HL-60 (cell line): ENCODE data around the gene UBFD1.

Experiments used
- DNase-seq, 2 experiments: peaks; one replicate each; pipeline ENCODE4 v3.0.0-alpha.2; 2010 to 2020; ENCODE audit warnings: low read depth in 1 of 2, low spot score in 1 of 2
- H3K27ac ChIP-seq: fragments of 250-450 bp; sonication (Bioruptor Pico); replicated peaks from 2 replicates; pipeline ENCODE4 v1.5.1; 2020; ENCODE audit warnings: mild to moderate bottlenecking, moderate library complexity
- H3K27me3 ChIP-seq: fragments of 250-450 bp; sonication (Bioruptor Pico); 2 replicates; pipeline ENCODE4 v1.5.1; 2021; ENCODE audit warnings: mild to moderate bottlenecking, moderate library complexity; ENCODE audit not compliant: insufficient read depth, poor library complexity, severe bottlenecking
- H3K4me3 ChIP-seq: replicated peaks from 2 replicates; pipeline ENCODE4 v1.5.1; 2011; ENCODE audit warnings: mild to moderate bottlenecking, control low read depth, low read length; ENCODE audit not compliant: insufficient read depth
- GABPA ChIP-seq: IDR thresholded peaks from 2 replicates; pipeline ENCODE4 v1.6.1; 2012; ENCODE audit warnings: low read depth
- POLR2AphosphoS5 ChIP-seq: IDR thresholded peaks from 2 replicates; pipeline ENCODE4 v1.6.1; 2012; ENCODE audit warnings: low read depth
- SPI1 ChIP-seq: IDR thresholded peaks from 2 replicates; pipeline ENCODE4 v1.6.1; 2012; ENCODE audit warnings: low read depth, mild to moderate bottlenecking, borderline replicate concordance
- TF ChIP-seq, protein P1 (sequence below): IDR thresholded peaks from 2 replicates; pipeline ENCODE4 v1.6.1; 2012; ENCODE audit warnings: low read depth; ENCODE audit not compliant: insufficient replicate concordance
- TF ChIP-seq, protein P2 (sequence below): IDR thresholded peaks from one replicate; pipeline ENCODE4 v1.5.1; 2011; ENCODE audit warnings: low read length, control low read depth, inconsistent platforms; ENCODE audit not compliant: insufficient read depth

Gene UBFD1

DNA sequence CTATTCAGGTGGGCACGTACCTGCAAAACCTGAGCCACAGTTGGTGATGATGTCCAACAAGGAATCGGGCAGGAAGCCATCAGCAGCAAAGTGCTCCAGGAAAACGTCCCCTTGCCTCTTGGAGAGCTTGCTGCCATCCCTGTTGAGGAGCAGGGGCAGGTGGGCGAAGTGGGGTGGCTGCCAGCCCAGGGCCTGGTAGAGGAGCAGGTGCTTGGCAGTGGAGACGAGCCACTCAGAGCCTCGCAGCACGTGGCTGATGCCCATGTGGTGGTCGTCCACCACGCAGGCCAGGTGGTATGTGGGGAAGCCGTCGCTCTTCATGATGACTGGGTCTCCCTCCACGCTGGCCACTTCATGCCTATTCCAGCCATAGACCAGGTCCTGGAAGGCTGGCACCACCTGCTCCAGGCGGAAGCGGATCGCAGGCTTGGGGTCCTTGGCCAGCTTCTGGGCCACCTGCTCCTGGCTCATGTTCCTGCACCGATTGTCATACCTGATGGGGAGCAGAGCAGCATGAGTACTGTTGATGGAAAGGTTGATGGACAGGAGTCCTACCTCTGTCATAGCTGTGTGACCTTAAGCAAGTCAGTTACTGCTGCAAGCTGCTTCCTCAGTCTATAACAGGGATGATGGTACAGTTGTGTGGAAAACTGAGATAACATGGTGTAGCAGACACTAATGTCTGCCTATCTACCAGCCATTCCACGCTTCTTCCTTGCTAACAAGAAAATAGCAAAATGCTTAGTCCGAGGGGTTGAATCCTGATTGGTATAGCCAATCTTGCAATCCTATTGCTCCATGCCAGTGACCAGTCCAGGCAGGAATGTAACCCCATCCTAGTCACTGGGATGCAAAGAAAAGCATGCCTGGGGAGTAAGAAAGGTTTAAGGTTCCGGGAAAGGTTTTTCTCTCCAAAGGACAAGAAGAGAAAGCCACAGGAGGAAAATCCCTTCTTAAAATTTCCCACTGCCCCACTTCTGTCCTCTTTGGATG is 22.4 kb upstream of the UBFD1 start:
- Histone ChIP-seq H3K27me3 (no peaks in the 10 kb centered on the region), H3K27ac (no peak overlapping the region), H3K4me3 (no peak overlapping the region)
- TF ChIP-seq POLR2AphosphoS5 (no peak), GABPA (no peak), SPI1 (no peak)
- TF ChIP-seq, protein P1, sequence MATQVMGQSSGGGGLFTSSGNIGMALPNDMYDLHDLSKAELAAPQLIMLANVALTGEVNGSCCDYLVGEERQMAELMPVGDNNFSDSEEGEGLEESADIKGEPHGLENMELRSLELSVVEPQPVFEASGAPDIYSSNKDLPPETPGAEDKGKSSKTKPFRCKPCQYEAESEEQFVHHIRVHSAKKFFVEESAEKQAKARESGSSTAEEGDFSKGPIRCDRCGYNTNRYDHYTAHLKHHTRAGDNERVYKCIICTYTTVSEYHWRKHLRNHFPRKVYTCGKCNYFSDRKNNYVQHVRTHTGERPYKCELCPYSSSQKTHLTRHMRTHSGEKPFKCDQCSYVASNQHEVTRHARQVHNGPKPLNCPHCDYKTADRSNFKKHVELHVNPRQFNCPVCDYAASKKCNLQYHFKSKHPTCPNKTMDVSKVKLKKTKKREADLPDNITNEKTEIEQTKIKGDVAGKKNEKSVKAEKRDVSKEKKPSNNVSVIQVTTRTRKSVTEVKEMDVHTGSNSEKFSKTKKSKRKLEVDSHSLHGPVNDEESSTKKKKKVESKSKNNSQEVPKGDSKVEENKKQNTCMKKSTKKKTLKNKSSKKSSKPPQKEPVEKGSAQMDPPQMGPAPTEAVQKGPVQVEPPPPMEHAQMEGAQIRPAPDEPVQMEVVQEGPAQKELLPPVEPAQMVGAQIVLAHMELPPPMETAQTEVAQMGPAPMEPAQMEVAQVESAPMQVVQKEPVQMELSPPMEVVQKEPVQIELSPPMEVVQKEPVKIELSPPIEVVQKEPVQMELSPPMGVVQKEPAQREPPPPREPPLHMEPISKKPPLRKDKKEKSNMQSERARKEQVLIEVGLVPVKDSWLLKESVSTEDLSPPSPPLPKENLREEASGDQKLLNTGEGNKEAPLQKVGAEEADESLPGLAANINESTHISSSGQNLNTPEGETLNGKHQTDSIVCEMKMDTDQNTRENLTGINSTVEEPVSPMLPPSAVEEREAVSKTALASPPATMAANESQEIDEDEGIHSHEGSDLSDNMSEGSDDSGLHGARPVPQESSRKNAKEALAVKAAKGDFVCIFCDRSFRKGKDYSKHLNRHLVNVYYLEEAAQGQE, result no peak
- TF ChIP-seq, protein P2, sequence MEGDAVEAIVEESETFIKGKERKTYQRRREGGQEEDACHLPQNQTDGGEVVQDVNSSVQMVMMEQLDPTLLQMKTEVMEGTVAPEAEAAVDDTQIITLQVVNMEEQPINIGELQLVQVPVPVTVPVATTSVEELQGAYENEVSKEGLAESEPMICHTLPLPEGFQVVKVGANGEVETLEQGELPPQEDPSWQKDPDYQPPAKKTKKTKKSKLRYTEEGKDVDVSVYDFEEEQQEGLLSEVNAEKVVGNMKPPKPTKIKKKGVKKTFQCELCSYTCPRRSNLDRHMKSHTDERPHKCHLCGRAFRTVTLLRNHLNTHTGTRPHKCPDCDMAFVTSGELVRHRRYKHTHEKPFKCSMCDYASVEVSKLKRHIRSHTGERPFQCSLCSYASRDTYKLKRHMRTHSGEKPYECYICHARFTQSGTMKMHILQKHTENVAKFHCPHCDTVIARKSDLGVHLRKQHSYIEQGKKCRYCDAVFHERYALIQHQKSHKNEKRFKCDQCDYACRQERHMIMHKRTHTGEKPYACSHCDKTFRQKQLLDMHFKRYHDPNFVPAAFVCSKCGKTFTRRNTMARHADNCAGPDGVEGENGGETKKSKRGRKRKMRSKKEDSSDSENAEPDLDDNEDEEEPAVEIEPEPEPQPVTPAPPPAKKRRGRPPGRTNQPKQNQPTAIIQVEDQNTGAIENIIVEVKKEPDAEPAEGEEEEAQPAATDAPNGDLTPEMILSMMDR, result no peak
- no peak for DNase-seq

DNA sequence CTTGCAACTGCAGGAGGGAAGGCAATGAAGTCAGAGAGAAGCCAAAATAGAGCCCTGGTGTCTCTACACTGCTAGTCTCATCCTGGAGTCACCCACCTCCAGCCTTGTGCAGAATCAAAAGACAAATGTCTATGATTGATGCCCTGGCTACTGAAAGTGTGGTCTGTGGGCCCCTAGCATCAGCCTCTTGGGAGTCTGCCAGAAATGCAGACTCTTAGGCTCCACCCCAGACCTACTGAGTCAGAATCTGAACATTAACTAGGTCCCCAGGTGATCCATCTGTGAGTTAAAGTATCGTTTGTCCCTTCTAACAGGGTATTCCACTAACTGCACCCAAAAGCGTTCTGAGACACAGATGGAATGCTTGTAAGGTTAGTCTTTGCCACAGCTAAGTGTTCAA is 21.6 kb upstream of the UBFD1 start:
- Histone ChIP-seq H3K4me3 (no peak overlapping the region), H3K27me3 (no peaks in the 10 kb centered on the region), H3K27ac (no peak overlapping the region)
- no peak for DNase-seq
- TF ChIP-seq SPI1, result no peak
- no peak for TF ChIP-seq GABPA
- TF ChIP-seq, protein P2, result no peak
- TF ChIP-seq, protein P1, result no peak
- TF ChIP-seq POLR2AphosphoS5, result no peak

DNA sequence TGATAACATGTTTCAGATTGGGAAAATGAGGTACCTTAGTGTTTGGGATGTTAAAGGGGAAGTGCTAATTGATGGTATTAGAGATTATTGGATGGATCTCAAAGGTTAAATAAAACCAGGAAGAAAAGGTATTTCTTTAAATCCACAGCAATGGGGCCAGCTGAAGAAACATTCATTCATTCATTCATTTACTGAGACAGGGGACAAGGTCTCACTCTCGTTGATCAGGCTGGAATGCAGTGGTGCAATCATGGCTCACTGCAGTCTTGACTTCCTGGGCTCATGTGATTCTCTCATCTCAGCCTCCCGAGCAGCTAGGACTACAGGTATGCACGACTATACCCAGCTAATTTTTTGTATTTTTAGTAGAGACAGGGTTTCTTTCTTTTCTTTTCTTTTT is 20.1 kb upstream of the UBFD1 start:
- no peaks in the 10 kb centered on the region for H3K27me3 ChIP-seq
- H3K4me3 ChIP-seq, result no peak overlapping the region
- H3K27ac ChIP-seq, result no peak overlapping the region
- 0 out of 2 replicates have a peak, but pooled peaks have one; percentile 18 for TF ChIP-seq SPI1
- no peak for TF ChIP-seq POLR2AphosphoS5
- TF ChIP-seq, protein P2, result no peak
- DNase-seq, result no peak
